Measurements from ENCODE around the gene BBIP1. TPM values are rescaled to one million over a fixed set of nuclear protein-coding genes. Genes with fewer than 3 reads are reported as not detected.

The BBIP1 gene
- total RNA-seq, 2 experiments from 2014 or later, result 32.4 to 34.4 TPM

- no TSS peak for BruUV-seq (replicated peaks)
- H3K79me2 ChIP-seq (ENCODE audit: insufficient read depth, low read depth, low read length), result peaks cover 100% of the 10 kb centered on the region
Measured at GRCh38 chr10:110960333-110960712, 41.3 kb upstream of the BBIP1 start.

DNA sequence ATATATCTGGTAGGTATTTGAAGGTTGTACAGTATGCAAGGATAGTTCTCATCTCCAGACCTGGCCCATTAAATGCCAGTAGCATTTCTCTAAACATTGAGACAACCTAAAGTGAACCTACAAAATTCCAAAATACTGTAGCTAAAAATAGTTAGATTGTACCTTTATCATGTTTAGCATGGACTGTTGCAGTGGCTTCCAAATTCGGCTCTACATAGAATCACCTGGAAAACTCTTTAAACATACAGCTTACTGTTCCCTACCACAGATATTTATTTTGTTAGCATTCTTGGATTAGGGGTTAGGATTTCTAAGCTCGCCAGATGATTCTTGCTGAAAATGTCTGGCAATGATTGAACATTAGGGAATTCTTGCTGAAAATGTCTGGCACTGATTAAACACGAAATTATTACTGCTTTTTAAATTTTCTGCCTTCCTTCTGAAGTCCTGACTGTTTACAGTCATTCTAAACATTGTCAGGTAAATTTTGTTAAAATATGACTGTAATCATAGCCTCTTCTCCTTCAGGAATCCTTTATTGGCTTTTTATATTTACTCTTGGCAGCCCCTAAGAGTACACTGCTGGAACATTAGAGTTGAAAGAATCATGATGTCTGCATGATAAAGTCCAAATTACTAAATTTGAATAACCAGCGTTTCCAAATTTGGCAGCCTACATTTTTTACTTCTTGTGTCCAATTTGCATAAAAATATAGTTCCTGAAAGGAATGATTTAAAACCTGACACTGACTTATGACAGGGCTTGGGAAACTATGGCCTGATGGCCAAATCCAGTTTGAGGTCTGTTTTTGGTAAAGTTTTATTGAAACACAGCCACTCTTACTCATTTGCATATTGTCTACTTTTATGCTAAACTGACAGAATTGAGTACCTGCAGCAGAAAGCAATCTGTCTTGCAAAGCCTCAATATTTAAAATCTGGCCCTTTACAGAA is 40.7 kb upstream of the BBIP1 start:
- TF ChIP-seq EZH2phosphoT487 (IDR thresholded peaks at IDR 0.05; ENCODE audit: borderline replicate concordance, low read depth, low read length), result no peak
- intact Hi-C loops (cut with micrococcal nuclease; ENCODE audit: unreplicated experiment), result no loop called here
- H3K36me3 ChIP-seq (ENCODE audit: insufficient read depth, low read length), result peaks cover 40% of the 10 kb centered on the region
- ChIA-PET CTCF (ENCODE audit: unreplicated experiment) (no interaction called here), POLR2A (interaction anchor here (1.0 to 1.7 kb wide), 2 partner anchors 13 to 14 kb away, joined by 3 to 4 read pairs; no protein-coding TSS in a partner anchor)
- no peak overlapping the region for H3K27ac ChIP-seq (ENCODE audit: low read depth, low read length, poor library complexity, severe bottlenecking)
- H3K9me3 ChIP-seq (ENCODE audit: low read length), result no peaks in the 10 kb centered on the region
- H3K79me2 ChIP-seq (ENCODE audit: insufficient read depth, low read depth, low read length), result peaks cover 100% of the 10 kb centered on the region
- peaks cover 43% of the 10 kb centered on the region for H4K20me1 ChIP-seq (ENCODE audit: insufficient read depth, low read length)
- H2AFZ ChIP-seq (ENCODE audit: low read length), result no peak overlapping the region
- BruUV-seq (replicated peaks), result no TSS peak
- DNase-seq (ENCODE audit: low spot score), result no peak
- no peak overlapping the region for H3K4me2 ChIP-seq (ENCODE audit: low read length)
- H3K9me2 ChIP-seq (ENCODE audit: insufficient read depth, low read length), result no peaks in the 10 kb centered on the region
- no peaks in the 10 kb centered on the region for H3K4me1 ChIP-seq (ENCODE audit: insufficient read depth, low read length, poor library complexity, severe bottlenecking)
- H3K4me3 ChIP-seq (ENCODE audit: low read depth, low read length, poor library complexity, severe bottlenecking), result no peak overlapping the region

More at GRCh38 chr10:110960333-110960712, 41.3 kb upstream of the BBIP1 start:
- Histone ChIP-seq H3K27ac (ENCODE audit: low read depth, low read length, poor library complexity, severe bottlenecking) (no peak overlapping the region), H4K20me1 (ENCODE audit: insufficient read depth, low read length) (peaks cover 50% of the 10 kb centered on the region), H3K36me3 (ENCODE audit: insufficient read depth, low read length) (peaks cover 40% of the 10 kb centered on the region), H3K9me3 (ENCODE audit: low read length) (no peaks in the 10 kb centered on the region), H3K9me2 (ENCODE audit: insufficient read depth, low read length) (no peaks in the 10 kb centered on the region), H3K4me2 (ENCODE audit: low read length) (no peak overlapping the region), H2AFZ (ENCODE audit: low read length) (no peak overlapping the region), H3K4me1 (ENCODE audit: insufficient read depth, low read length, poor library complexity, severe bottlenecking) (peaks cover 2% of the 10 kb centered on the region), H3K4me3 (ENCODE audit: low read depth, low read length, poor library complexity, severe bottlenecking) (no peak overlapping the region)
- intact Hi-C loops (cut with micrococcal nuclease; ENCODE audit: unreplicated experiment), result no loop called here
- no peak for DNase-seq (ENCODE audit: low spot score)
- TF ChIP-seq EZH2phosphoT487 (IDR thresholded peaks at IDR 0.05; ENCODE audit: borderline replicate concordance, low read depth, low read length) (no peak), CTCF (conservative IDR thresholded peaks at IDR 0.05; ENCODE audit: low read length) (no peak)
- CTCF ChIA-PET (ENCODE audit: unreplicated experiment), result no interaction called here
- POLR2A ChIA-PET, result interaction anchor here (1.0 to 1.3 kb wide), 2 partner anchors 12 to 27 kb away, joined by 3 to 5 read pairs; no protein-coding TSS in a partner anchor

DNA sequence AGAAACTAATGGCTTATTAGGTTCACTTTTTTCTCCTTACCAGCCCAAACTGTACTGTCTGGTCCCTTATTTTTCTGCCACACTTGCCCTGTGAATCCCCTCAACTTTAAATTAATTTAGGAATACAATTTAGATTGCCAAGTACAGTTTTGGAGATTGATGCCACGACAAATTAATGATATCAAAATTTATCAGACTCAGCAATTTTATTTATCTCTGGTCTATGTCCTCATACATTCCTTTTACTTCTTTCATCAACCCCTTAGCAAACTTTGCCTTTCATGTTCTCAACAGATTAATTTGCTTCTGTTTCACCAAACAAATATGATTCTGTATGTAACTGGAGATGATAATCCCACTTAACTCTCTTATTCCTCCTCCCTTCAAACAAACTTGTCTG is 38.6 kb upstream of the BBIP1 start:
- H3K4me3 ChIP-seq (ENCODE audit: low read depth, low read length, poor library complexity, severe bottlenecking), result no peak overlapping the region
- peaks cover 32% of the 10 kb centered on the region for H3K36me3 ChIP-seq (ENCODE audit: insufficient read depth, low read length)
- DNase-seq (ENCODE audit: low spot score), result no peak
- TF ChIP-seq EZH2phosphoT487 (IDR thresholded peaks at IDR 0.05; ENCODE audit: borderline replicate concordance, low read depth, low read length) (no peak), CTCF (conservative IDR thresholded peaks at IDR 0.05; ENCODE audit: low read length) (no peak)
- peaks cover 35% of the 10 kb centered on the region for H4K20me1 ChIP-seq (ENCODE audit: insufficient read depth, low read length)
- no TSS peak for BruUV-seq (replicated peaks)
- peaks cover 100% of the 10 kb centered on the region for H3K79me2 ChIP-seq (ENCODE audit: insufficient read depth, low read depth, low read length)
- H3K9me3 ChIP-seq (ENCODE audit: low read length), result no peaks in the 10 kb centered on the region
- no peaks in the 10 kb centered on the region for H3K4me1 ChIP-seq (ENCODE audit: insufficient read depth, low read length, poor library complexity, severe bottlenecking)
- no peak overlapping the region for H3K4me2 ChIP-seq (ENCODE audit: low read length)
- H2AFZ ChIP-seq (ENCODE audit: low read length), result no peak overlapping the region
- intact Hi-C loops (cut with micrococcal nuclease; ENCODE audit: unreplicated experiment), result no loop called here
- POLR2A ChIA-PET, result interaction anchor here (0.6 to 2.2 kb wide), 7 partner anchors 8 to 743 kb away, joined by 3 to 9 read pairs (median 5); no protein-coding TSS in a partner anchor
- no peaks in the 10 kb centered on the region for H3K9me2 ChIP-seq (ENCODE audit: insufficient read depth, low read length)
- no peak overlapping the region for H3K27ac ChIP-seq (ENCODE audit: low read depth, low read length, poor library complexity, severe bottlenecking)
- CTCF ChIA-PET (ENCODE audit: unreplicated experiment), result no interaction called here
